Umbilical cord (tissue), 2 donors: Measurements from ENCODE around the gene ERAL1. TPM values are rescaled to one million over a fixed set of nuclear protein-coding genes. Genes with fewer than 3 reads are reported as not detected.
"Not testable (repeated sequence)": the region's sequence is repeated elsewhere in the genome, so short reads cannot be mapped to it uniquely, and the experiment has no call there.

Experiments
- DNase-seq: peaks from one replicate; pipeline ENCODE4 v3.0.0-alpha.2; 2015; ENCODE audit warnings: low spot score
- total RNA-seq: library from RNA; depleted of rRNA; stranded (reverse); fragments of >200 nt; gene quantifications from one replicate; pipeline ENCODE4 v1.2.3, GENCODE V29; 2014; ENCODE audit warnings: low replicate concordance; ENCODE audit not compliant: insufficient read depth

ERAL1 gene
- total RNA-seq, 1 donor from 2014 or later, result 8.7 TPM

GRCh38 chr17:28878158-28878910, 23.5 kb downstream of the ERAL1 start:
- no peak for DNase-seq

GRCh38 chr17:28878981-28879380, 24.2 kb downstream of the ERAL1 start:
- no peak for DNase-seq

GRCh38 chr17:28879886-28880571, 25.2 kb downstream of the ERAL1 start:
- DNase-seq, result no peak

- DNase-seq, result no peak
Observed at GRCh38 chr17:28880572-28880945, 25.7 kb downstream of the ERAL1 start.

GRCh38 chr17:28881533-28882056, 26.8 kb downstream of the ERAL1 start:
- no peak for DNase-seq

GRCh38 chr17:28882154-28882895, 27.5 kb downstream of the ERAL1 start:
- DNase-seq, result no peak

GRCh38 chr17:28883967-28884702, 29.3 kb downstream of the ERAL1 start:
- no peak for DNase-seq

GRCh38 chr17:28885363-28885762, 30.5 kb downstream of the ERAL1 start:
- no peak for DNase-seq

- no peak for DNase-seq
Observed at GRCh38 chr17:28885951-28886350, 31.1 kb downstream of the ERAL1 start.

- DNase-seq, result no peak
Observed at GRCh38 chr17:28887871-28888471, 33.2 kb downstream of the ERAL1 start.

GRCh38 chr17:28888832-28889231, 34.0 kb downstream of the ERAL1 start:
- no peak for DNase-seq

- DNase-seq, result no peak
Observed at GRCh38 chr17:28889996-28890395, 35.2 kb downstream of the ERAL1 start.

GRCh38 chr17:28891201-28891600, 36.4 kb downstream of the ERAL1 start:
- no peak for DNase-seq

- DNase-seq, result no peak
Observed at GRCh38 chr17:28892024-28892423, 37.2 kb downstream of the ERAL1 start.

GRCh38 chr17:28893248-28894183, 38.7 kb downstream of the ERAL1 start:
- not testable (repeated sequence) for DNase-seq

GRCh38 chr17:28895794-28896447, 41.1 kb downstream of the ERAL1 start:
- no peak for DNase-seq

- no peak for DNase-seq
Observed at GRCh38 chr17:28896491-28896883, 41.7 kb downstream of the ERAL1 start.

- peak; percentile 76 for DNase-seq
Observed at GRCh38 chr17:28896884-28897768, 42.3 kb downstream of the ERAL1 start, which contains the start of gene FLOT2. Gene FLOT2 (minus strand): TSS chr17:28897733. CDS start chr17:28897574, 159 bp downstream.
